GM18951 (cell line): ENCODE results near the gene OAF.

Experiments used
- POLR2A ChIP-seq: IDR thresholded peaks from 4 replicates; pipeline ENCODE4 v1.6.1; 2011; ENCODE audit warnings: mild to moderate bottlenecking; ENCODE audit not compliant: insufficient read length, insufficient read depth; ENCODE audit errors: extremely low read depth
- in situ Hi-C: fragments of 300-500 bp; cut with MboI; formaldehyde crosslinking; loops from one replicate; pipeline ENCODE4 v1.12.0; 2022; ENCODE audit warnings: low sequenced_read_pairs, mixed read lengths, inconsistent platforms; ENCODE audit not compliant: unreplicated experiment

The OAF gene

GRCh38 chr11:120180551-120181232, 30.1 kb upstream of the OAF start:
- in situ Hi-C loops, result loop anchor here (5.0 kb wide), 1 partner anchor 47 kb away; no protein-coding TSS in a partner anchor
- TF ChIP-seq POLR2A, result no peak

- in situ Hi-C loops, result loop anchor here (5.0 kb wide), 1 partner anchor 46 kb away; no protein-coding TSS in a partner anchor
- no peak for TF ChIP-seq POLR2A
Measured at GRCh38 chr11:120181376-120181975, 29.4 kb upstream of the OAF start.

- no peak for TF ChIP-seq POLR2A
Measured at GRCh38 chr11:120182372-120182771, 28.5 kb upstream of the OAF start.

DNA sequence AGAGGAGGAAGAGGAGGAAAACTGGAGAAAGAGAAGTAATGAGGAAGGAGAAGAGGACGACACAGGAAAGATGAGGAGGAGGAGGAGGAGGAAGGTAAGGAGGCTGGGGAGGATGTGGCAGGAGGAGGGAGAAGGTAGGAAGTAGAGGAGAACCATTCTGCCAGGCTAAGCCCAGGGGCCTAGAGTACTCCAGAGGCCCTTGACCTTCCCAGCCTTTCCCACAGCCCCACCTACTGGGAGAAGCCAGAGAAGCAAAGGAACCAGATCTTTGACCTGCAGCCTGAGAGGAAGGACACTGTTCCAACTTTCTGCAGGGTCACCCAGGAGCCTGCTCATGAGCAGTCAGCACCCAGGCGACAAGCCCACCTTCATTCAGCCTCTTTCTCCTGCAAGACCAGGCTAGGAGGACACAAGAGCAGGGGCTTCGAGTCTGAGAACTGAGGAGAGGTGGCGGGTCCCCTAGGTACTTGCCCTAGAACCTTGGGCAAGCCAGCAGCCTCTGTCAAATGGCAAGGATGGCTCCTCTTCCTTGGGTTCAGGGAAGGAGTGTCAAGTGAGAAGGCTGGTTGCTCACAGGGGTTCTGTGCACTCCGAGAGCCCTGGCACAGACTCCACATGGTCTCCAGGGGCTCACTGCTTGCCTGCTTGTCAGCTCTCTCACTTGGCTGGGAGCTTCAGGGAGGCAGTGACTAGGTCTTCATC, 27.9 kb upstream of the OAF start:
- in situ Hi-C loops, result loop anchor here (5.0 kb wide), 1 partner anchor 44 kb away; no protein-coding TSS in a partner anchor
- TF ChIP-seq POLR2A, result no peak

More at GRCh38 chr11:120182372-120182771, 28.5 kb upstream of the OAF start:
- in situ Hi-C loops, result loop anchor here (5.0 kb wide), 1 partner anchor 45 kb away; no protein-coding TSS in a partner anchor

DNA sequence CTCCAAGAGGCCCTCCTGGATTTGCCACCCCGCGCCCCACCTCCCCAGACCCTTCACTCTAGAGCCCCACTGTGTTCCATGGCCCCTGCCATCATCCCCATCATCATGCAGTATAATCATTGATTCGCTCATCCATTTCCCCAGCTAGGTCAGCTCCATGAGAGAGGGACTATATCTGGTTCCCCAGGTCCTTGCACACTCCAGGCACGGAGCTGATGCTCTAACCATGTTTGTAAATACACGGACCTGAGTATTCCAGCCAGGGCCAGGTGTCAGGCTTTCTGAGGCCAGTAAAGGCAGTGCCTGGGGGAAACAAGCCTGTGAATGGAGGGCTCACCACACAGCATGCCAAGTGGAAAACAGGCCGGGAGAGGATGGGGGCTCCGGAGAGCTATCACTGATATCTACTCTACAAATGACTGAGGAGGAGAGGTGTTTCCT, 27.1 kb upstream of the OAF start:
- in situ Hi-C loops, result loop anchor here (5.0 kb wide), 1 partner anchor 44 kb away; no protein-coding TSS in a partner anchor
- TF ChIP-seq POLR2A, result no peak

DNA sequence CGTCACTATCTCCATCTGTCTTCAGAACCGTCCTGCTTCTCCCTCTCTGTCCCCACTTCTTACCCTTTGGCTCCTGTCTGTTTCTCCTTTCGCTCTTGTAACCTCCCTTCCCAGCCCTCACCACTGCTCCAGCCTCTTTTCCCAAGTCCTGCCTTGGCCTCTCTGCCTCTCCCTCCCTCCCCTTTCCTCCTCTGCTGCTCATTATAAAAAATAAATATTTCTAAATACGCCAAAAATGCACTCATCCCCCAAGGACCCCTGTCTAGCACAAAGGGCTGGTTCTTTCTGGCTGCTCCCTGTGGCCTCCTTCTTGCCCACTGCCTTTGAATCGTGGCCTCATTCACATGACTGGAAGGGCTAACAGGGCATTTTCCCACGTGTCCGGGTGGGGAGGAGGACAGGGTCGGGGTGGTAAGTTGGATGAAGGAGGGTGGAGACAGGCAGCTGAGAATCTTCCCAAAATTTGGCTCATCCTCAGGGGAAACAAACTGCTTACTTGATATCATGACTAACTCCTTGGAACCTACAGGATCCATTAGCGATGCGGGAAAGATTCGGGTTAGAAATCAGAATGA, 26.4 kb upstream of the OAF start:
- in situ Hi-C loops, result loop anchor here (5.0 kb wide), 1 partner anchor 43 kb away; no protein-coding TSS in a partner anchor

GRCh38 chr11:120184946-120185705, 25.7 kb upstream of the OAF start:
- no peak for TF ChIP-seq POLR2A
- in situ Hi-C loops, result loop anchor here (5.0 kb wide), 1 partner anchor 42 kb away; no protein-coding TSS in a partner anchor

More for the DNA sequence above, 26.4 kb upstream of the OAF start:
- TF ChIP-seq POLR2A, result no peak

DNA sequence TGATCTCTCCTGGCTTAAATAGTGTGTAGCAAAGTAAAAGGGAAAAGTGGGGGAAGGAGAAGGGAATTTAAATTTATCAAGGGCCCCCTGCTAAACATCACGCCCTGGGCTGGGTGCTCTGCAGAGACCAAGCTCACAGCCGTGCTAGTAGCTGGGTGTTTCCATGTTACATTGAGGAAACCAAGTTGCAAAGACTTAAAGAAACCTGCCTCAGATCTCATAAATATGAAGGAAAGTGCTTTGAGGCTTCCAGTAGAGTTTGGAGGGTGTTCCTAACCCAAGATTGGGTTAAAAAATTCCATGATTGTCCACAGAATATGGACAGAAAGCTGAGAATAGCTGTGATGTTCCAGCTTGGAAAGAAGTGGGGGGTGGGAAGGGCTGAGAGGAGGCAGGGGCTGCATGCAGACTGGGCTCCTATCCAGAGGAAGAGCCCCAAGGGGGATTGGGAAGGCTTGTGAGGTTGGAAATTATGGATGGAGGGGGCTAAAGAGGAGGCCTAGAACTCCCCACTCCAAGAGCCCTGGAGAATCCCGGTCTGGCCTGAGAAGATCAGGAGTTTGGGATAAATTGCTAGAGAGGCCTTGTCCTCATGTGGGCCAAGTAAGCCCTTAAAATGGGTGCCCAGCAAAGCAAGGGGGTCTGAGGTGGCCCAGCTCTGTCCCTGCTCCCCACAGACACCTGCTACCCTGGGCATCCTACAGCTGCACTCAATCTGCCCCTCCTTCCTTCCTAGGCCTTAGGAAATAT, 25.0 kb upstream of the OAF start:
- in situ Hi-C loops, result no loop called here
- TF ChIP-seq POLR2A, result no peak

- TF ChIP-seq POLR2A, result no peak
- in situ Hi-C loops, result no loop called here
Measured at GRCh38 chr11:120186456-120186773, 24.4 kb upstream of the OAF start.

DNA sequence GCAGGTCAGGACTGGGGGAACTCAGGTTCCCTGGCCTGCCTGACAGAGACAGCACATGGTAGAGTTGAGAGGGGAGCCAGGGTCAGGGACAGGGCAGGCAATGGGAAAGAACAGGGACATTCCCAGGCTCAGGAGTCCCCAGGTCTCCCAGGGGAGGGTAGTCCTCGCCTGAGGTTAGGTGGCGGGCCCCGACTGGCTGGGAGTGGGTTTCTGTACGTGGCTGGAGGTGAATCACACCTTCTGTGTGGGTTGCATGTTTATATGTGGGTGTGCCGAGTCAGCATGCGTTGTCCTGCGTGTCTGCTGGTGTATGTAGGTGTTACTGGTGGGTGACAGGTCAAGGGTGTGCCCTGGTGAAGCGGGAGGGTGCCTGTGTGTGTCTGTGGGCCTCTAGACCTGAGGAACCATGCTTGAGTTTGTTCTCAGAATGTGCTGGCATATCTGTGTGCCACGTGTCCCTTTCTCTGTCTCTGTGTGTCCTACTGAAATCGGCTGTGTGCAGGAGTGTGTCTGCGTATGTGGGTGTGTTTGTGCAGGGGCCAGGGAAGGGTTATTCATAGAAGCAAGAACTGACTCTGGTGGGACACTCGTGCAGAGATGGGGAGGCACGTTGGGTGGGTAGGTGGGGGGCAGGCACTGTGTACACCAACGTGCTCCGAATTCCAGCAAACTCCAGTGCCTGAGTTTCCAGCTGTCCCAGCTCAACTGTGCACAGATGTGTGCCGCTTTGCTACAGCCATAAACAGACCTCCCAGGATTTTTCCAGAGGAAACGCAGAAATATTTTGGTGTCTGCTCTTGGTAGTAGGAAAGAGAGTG, 23.8 kb upstream of the OAF start:
- in situ Hi-C loops, result no loop called here
- no peak for TF ChIP-seq POLR2A

DNA sequence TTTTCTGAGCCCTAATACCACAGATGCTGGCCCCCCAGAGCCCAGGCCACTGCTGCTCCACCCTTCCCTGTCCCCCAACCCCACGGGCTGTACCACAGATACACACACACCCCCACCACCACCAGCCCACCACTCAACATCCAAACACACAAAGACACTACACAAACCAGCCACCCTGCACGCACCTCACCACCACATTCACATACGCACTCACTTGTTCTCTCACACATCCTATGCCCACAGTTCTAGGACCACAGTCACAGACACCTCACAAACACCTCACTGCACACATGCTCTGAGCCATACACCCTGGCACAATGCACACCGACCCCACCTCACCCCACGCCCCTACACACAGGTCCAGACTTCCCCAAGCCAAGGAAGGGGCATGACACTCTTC, 22.5 kb upstream of the OAF start:
- in situ Hi-C loops, result no loop called here
- TF ChIP-seq POLR2A, result no peak
